GM06990 (cell line): Measurements from ENCODE around the gene P4HA3.

Experiments used
- DNase-seq: peaks from one replicate; pipeline ENCODE4 v3.0.0-alpha.2; 2011; ENCODE audit not compliant: insufficient read length; ENCODE audit errors: extremely low read depth
- H3K27me3 ChIP-seq: replicated peaks from 2 replicates; pipeline ENCODE4 v1.6.0; 2011; ENCODE audit warnings: low read length; ENCODE audit not compliant: control insufficient read depth, insufficient read depth
- H3K36me3 ChIP-seq: 2 replicates; pipeline ENCODE4 v1.5.1; 2011; ENCODE audit warnings: low read length; ENCODE audit not compliant: control insufficient read depth, insufficient read depth
- H3K4me3 ChIP-seq: replicated peaks from 2 replicates; pipeline ENCODE4 v1.5.1; 2011; ENCODE audit warnings: low read depth, mild to moderate bottlenecking, control low read depth, low read length
- CTCF ChIP-seq: IDR thresholded peaks from 2 replicates; pipeline ENCODE4 v1.5.1; 2011; ENCODE audit warnings: low read length, control low read depth, mild to moderate bottlenecking, inconsistent platforms; ENCODE audit not compliant: insufficient read depth, poor library complexity, severe bottlenecking

The P4HA3 gene

GRCh38 chr11:74280494-74280893 lies 30.9 kb downstream of the P4HA3 start:
- Histone ChIP-seq H3K4me3 (no peak overlapping the region), H3K27me3 (no peaks in the 10 kb centered on the region; the same call in 1 of the 2 replicates), H3K36me3 (no peaks in the 10 kb centered on the region)
- TF ChIP-seq CTCF, result no peak
- DNase-seq, result no peak

GRCh38 chr11:74279256-74279655 lies 32.2 kb downstream of the P4HA3 start:
- DNase-seq, result no peak
- Histone ChIP-seq H3K4me3 (no peak overlapping the region), H3K27me3 (no peaks in the 10 kb centered on the region; the same call in 1 of the 2 replicates), H3K36me3 (no peaks in the 10 kb centered on the region)
- TF ChIP-seq CTCF, result no peak

- H3K4me3 ChIP-seq, result no peak overlapping the region
- no peak for DNase-seq
- TF ChIP-seq CTCF, result no peak
- H3K36me3 ChIP-seq, result no peaks in the 10 kb centered on the region
- H3K27me3 ChIP-seq, result no peaks in the 10 kb centered on the region; the same call in 1 of the 2 replicates
Observed at GRCh38 chr11:74278721-74279161, 32.7 kb downstream of the P4HA3 start.

GRCh38 chr11:74278103-74278502 lies 33.3 kb downstream of the P4HA3 start:
- DNase-seq, result no peak
- H3K4me3 ChIP-seq, result no peak overlapping the region
- H3K36me3 ChIP-seq, result no peaks in the 10 kb centered on the region
- no peaks in the 10 kb centered on the region; the same call in 1 of the 2 replicates for H3K27me3 ChIP-seq
- TF ChIP-seq CTCF, result no peak

- Histone ChIP-seq H3K36me3 (no peaks in the 10 kb centered on the region), H3K4me3 (no peak overlapping the region), H3K27me3 (no peaks in the 10 kb centered on the region; the same call in 1 of the 2 replicates)
- no peak for DNase-seq
- no peak for TF ChIP-seq CTCF
Observed at GRCh38 chr11:74276581-74276980, 34.9 kb downstream of the P4HA3 start.

GRCh38 chr11:74272276-74272675 lies 39.2 kb downstream of the P4HA3 start:
- no peak for DNase-seq
- Histone ChIP-seq H3K36me3 (no peaks in the 10 kb centered on the region), H3K4me3 (no peak overlapping the region), H3K27me3 (peaks cover 2% of the 10 kb centered on the region; the same call in 1 of the 2 replicates)
- no peak for TF ChIP-seq CTCF
